ENCODE measurements around the gene NFIC. TPM values are rescaled to one million over a fixed set of nuclear protein-coding genes. Genes with fewer than 3 reads are reported as not detected.

Gene NFIC
- total RNA-seq, 1 experiment from 2014 or later = 85.5 TPM

DNA sequence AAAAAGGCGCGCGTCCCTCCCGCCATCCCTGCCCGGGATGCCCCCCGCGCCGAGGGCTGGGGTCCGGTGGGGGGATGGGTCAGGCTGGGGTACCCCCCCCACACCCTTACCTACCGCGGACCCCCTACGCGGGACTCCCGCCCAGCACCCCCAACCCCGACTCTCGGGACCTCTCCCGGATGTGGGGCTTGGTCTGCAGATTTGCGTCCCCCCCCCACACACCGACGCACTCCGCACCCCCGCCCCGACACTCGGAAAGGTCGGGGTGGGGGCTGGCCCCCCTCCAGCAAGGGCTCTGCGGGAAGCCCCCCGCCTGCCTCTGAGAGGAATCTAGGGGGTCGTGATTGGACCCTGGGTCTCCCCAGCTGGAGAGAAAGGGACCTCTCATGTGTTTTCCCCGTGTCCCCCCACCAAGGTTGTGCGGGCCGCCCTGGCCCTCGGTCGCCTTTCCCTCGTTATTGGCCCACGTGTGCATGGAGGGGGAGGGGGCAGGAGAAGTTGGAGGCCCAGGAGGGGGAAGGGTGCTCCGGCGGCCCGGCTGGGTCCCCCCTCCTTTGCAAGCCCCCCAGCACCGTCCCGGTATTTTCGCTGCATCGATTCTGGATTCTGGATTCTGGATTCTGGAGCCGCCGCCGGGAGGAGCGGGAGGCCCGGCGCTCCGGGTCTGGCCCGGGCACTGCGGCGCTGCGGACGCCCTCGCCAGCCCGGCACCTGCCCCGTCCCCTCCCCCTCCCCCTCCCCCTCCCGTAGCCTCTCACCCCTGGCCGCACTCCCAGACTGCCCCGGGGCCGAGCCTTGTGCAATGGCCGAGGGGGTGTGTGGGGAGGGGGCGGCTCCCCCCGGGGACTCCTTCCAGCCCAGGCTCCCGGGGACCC lies 607 bp downstream of the NFIC start:
- Mint-ChIP-seq H3K9me3 (ENCODE audit: unreplicated experiment) (no peaks in the 10 kb centered on the region), H3K27ac (ENCODE audit: low read depth, unreplicated experiment) (no peak overlapping the region), H3K4me3 (ENCODE audit: unreplicated experiment) (peak overlapping the region; percentile 81), H3K36me3 (ENCODE audit: insufficient read depth, unreplicated experiment) (peaks cover 13% of the 10 kb centered on the region), H3K4me1 (ENCODE audit: insufficient read depth, unreplicated experiment) (peaks cover 62% of the 10 kb centered on the region), H3K27me3 (ENCODE audit: insufficient read depth, unreplicated experiment) (no peaks in the 10 kb centered on the region)
- ChIA-PET POLR2A (interaction anchor here (0.6 kb wide), 1 partner anchor 13 kb away, joined by 3 read pairs; no protein-coding TSS in a partner anchor), CTCF (no interaction called here)
- no TSS peak for BruUV-seq (replicated peaks)
- peak; percentile 57 for DNase-seq (ENCODE audit: unreplicated experiment)
- TF ChIP-seq, protein P1, sequence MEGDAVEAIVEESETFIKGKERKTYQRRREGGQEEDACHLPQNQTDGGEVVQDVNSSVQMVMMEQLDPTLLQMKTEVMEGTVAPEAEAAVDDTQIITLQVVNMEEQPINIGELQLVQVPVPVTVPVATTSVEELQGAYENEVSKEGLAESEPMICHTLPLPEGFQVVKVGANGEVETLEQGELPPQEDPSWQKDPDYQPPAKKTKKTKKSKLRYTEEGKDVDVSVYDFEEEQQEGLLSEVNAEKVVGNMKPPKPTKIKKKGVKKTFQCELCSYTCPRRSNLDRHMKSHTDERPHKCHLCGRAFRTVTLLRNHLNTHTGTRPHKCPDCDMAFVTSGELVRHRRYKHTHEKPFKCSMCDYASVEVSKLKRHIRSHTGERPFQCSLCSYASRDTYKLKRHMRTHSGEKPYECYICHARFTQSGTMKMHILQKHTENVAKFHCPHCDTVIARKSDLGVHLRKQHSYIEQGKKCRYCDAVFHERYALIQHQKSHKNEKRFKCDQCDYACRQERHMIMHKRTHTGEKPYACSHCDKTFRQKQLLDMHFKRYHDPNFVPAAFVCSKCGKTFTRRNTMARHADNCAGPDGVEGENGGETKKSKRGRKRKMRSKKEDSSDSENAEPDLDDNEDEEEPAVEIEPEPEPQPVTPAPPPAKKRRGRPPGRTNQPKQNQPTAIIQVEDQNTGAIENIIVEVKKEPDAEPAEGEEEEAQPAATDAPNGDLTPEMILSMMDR (IDR thresholded peaks at IDR 0.05; ENCODE audit: unreplicated experiment) = no peak
- intact Hi-C loops (cut with micrococcal nuclease) = no loop called here

DNA sequence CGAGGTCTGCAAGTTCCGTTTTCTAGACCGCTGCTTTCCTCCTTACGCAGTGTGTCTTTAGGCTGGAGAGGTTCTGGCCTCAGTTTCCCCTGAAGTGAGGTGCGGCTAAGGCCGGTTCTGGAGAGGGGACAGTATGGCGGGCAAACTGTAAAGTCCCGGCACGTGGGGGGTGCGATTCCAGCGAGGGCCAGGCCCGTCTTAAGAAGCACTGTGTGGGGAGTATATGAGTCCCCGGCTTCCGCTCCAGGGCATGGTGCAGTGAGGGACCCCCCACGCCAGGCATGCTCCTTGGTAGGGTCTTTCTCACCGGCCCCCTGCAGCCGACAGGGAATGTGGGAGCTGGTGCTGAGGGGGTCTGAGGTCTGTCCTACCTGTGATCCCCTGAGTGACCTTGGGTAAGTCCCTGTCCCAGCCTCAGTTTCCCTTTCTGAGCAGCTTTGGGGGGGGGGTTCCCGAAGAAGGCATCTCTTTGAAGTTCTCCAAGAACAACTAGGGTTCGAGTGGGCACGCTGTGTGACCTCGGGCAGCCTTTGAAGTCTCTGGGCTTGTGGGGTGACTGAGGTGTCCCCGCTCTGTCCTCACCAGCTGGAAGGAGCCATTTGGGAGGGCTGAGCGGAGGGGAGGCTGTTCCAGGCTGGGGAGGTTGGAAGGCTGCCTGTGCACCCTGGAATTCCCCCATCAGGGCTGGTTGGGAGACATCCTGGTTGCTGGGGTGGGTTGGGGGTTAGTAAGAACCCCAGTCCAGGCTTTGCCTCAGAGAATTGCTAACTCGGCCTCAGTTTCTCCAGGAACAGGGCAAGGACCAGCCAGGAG lies 1.5 kb downstream of the NFIC start:
- H3K36me3 Mint-ChIP-seq (ENCODE audit: insufficient read depth, unreplicated experiment) = peaks cover 13% of the 10 kb centered on the region
- H3K27me3 Mint-ChIP-seq (ENCODE audit: insufficient read depth, unreplicated experiment) = no peaks in the 10 kb centered on the region
- BruUV-seq (replicated peaks) = TSS peak; percentile 24
- TF ChIP-seq, protein P1 (IDR thresholded peaks at IDR 0.05; ENCODE audit: unreplicated experiment) = no peak
- intact Hi-C loops (cut with micrococcal nuclease) = no loop called here
- ChIA-PET CTCF (interaction anchor here (0.6 kb wide), 2 partner anchors 58 to 61 kb away, joined by 3 read pairs; no protein-coding TSS in a partner anchor), POLR2A (interaction anchor here (0.6 to 2.7 kb wide), 6 partner anchors 10 to 67 kb away, joined by 3 to 11 read pairs (median 4); no protein-coding TSS in a partner anchor)
- H3K27ac Mint-ChIP-seq (ENCODE audit: low read depth, unreplicated experiment) = no peak overlapping the region
- H3K4me3 Mint-ChIP-seq (ENCODE audit: unreplicated experiment) = peak overlapping the region; percentile 81
- peak; percentile 41 for DNase-seq (ENCODE audit: unreplicated experiment)
- peaks cover 55% of the 10 kb centered on the region for H3K4me1 Mint-ChIP-seq (ENCODE audit: insufficient read depth, unreplicated experiment)
- no peaks in the 10 kb centered on the region for H3K9me3 Mint-ChIP-seq (ENCODE audit: unreplicated experiment)

- TF ChIP-seq, protein P1 (IDR thresholded peaks at IDR 0.05; ENCODE audit: unreplicated experiment) = no peak
- BruUV-seq (replicated peaks) = no TSS peak
- POLR2A ChIA-PET = interaction anchor here (0.6 to 2.7 kb wide), 6 partner anchors 9 to 67 kb away, joined by 3 to 11 read pairs (median 4); no protein-coding TSS in a partner anchor
- CTCF ChIA-PET = interaction anchor here (0.6 to 1.0 kb wide), 2 partner anchors 60 to 61 kb away, joined by 3 to 4 read pairs; no protein-coding TSS in a partner anchor
- Mint-ChIP-seq H3K27ac (ENCODE audit: low read depth, unreplicated experiment) (peak overlapping the region; percentile 78), H3K36me3 (ENCODE audit: insufficient read depth, unreplicated experiment) (peaks cover 18% of the 10 kb centered on the region), H3K27me3 (ENCODE audit: insufficient read depth, unreplicated experiment) (no peaks in the 10 kb centered on the region), H3K9me3 (ENCODE audit: unreplicated experiment) (no peaks in the 10 kb centered on the region), H3K4me3 (ENCODE audit: unreplicated experiment) (peak overlapping the region; percentile 81), H3K4me1 (ENCODE audit: insufficient read depth, unreplicated experiment) (peaks cover 57% of the 10 kb centered on the region)
- no peak for DNase-seq (ENCODE audit: unreplicated experiment)
- intact Hi-C loops (cut with micrococcal nuclease) = no loop called here
Observed at GRCh38 chr19:3368441-3368795, 2.0 kb downstream of the NFIC start.

Measured in MCF 10A (cell line).